VCaP (cell line): ENCODE data around the gene SLC38A5.
"Not testable (repeated sequence)": the region's sequence is repeated elsewhere in the genome, so short reads cannot be mapped to it uniquely, and the experiment has no call there.

Experiments
- H3K27ac ChIP-seq: fragments of 450-650 bp; 2 replicates; pipeline ENCODE4 v1.5.1; 2017
- CTCF ChIP-seq: fragments of 450-650 bp; conservative IDR thresholded peaks from 2 replicates; pipeline ENCODE4 v1.5.1; 2017; ENCODE audit warnings: mild to moderate bottlenecking, moderate library complexity

SLC38A5 gene

GRCh38 chrX:48458711-48459110 is 11.3 kb downstream of the SLC38A5 start:
- no peak overlapping the region for H3K27ac ChIP-seq
- no peak for TF ChIP-seq CTCF

GRCh38 chrX:48456628-48457331 is 13.3 kb downstream of the SLC38A5 start:
- no peak for TF ChIP-seq CTCF
- no peak overlapping the region for H3K27ac ChIP-seq

GRCh38 chrX:48451708-48452107 is 18.4 kb downstream of the SLC38A5 start:
- TF ChIP-seq CTCF = no peak
- no peak overlapping the region for H3K27ac ChIP-seq

- no peak for TF ChIP-seq CTCF
- no peak overlapping the region for H3K27ac ChIP-seq
These were observed 20.0 kb downstream of the SLC38A5 start for GRCh38 chrX:48450076-48450475.

GRCh38 chrX:48447201-48447600 is 22.9 kb downstream of the SLC38A5 start:
- not testable (repeated sequence) for H3K27ac ChIP-seq

- not testable (repeated sequence) for H3K27ac ChIP-seq
These were observed 36.3 kb downstream of the SLC38A5 start for GRCh38 chrX:48433713-48434112.

- H3K27ac ChIP-seq = not testable (repeated sequence)
These were observed 39.9 kb downstream of the SLC38A5 start for GRCh38 chrX:48430166-48430565.

GRCh38 chrX:48429606-48430005 is 40.5 kb downstream of the SLC38A5 start:
- not testable (repeated sequence) for H3K27ac ChIP-seq

- not testable (repeated sequence) for H3K27ac ChIP-seq
These were observed 42.9 kb downstream of the SLC38A5 start for GRCh38 chrX:48427027-48427716.

- not testable (repeated sequence) for H3K27ac ChIP-seq
These were observed 58.2 kb downstream of the SLC38A5 start, which contains the start of gene SSX4B for GRCh38 chrX:48411860-48412259. SSX4B (minus strand) TSS chrX:48411960; CDS start chrX:48411372, 588 bp downstream.
